NCI-H345 treated with DMSO at 0.1 percent for 48 hours (cell line): Measurements from ENCODE around the gene FIBCD1.
"Not testable (repeated sequence)": the region's sequence is repeated elsewhere in the genome, so short reads cannot be mapped to it uniquely, and the experiment has no call there.

Experiments
- DNase-seq: peaks from one replicate; lab custom pipeline; 2025; ENCODE audit not compliant: unreplicated experiment; lab: John Stamatoyannopoulos, UW

FIBCD1 gene

GRCh38 chr9:130910670-130911069 is 28.4 kb downstream of the FIBCD1 start:
- DNase-seq = not testable (repeated sequence)

- DNase-seq = not testable (repeated sequence)
Measured at GRCh38 chr9:130910041-130910440, 29.0 kb downstream of the FIBCD1 start.

- no peak for DNase-seq
Measured at GRCh38 chr9:130908878-130909355, 30.1 kb downstream of the FIBCD1 start.

- no peak for DNase-seq
Measured at GRCh38 chr9:130908146-130908877, 30.7 kb downstream of the FIBCD1 start.

GRCh38 chr9:130906735-130907416 is 32.2 kb downstream of the FIBCD1 start:
- no peak for DNase-seq

GRCh38 chr9:130905902-130906734 is 32.9 kb downstream of the FIBCD1 start:
- no peak for DNase-seq

GRCh38 chr9:130905125-130905901 is 33.7 kb downstream of the FIBCD1 start:
- no peak for DNase-seq

GRCh38 chr9:130904070-130905044 is 34.7 kb downstream of the FIBCD1 start:
- no peak for DNase-seq

- no peak for DNase-seq
Measured at GRCh38 chr9:130903194-130904069, 35.6 kb downstream of the FIBCD1 start.

GRCh38 chr9:130902204-130903185 is 36.6 kb downstream of the FIBCD1 start:
- DNase-seq = no peak

- no peak for DNase-seq
Measured at GRCh38 chr9:130901498-130902203, 37.4 kb downstream of the FIBCD1 start.

- DNase-seq = no peak
Measured at GRCh38 chr9:130900701-130901497, 38.1 kb downstream of the FIBCD1 start.

GRCh38 chr9:130899051-130899748 is 39.8 kb downstream of the FIBCD1 start:
- no peak for DNase-seq

- DNase-seq = no peak
Measured at GRCh38 chr9:130898552-130898852, 40.5 kb downstream of the FIBCD1 start.

GRCh38 chr9:130897848-130898551 is 41.0 kb downstream of the FIBCD1 start:
- DNase-seq = no peak
